DND-41 (cell line): ENCODE data around the gene CDCA7L.

Experiments used
- CTCF ChIP-seq: IDR thresholded peaks from 2 replicates; pipeline ENCODE4 v1.5.1; 2012; ENCODE audit warnings: borderline replicate concordance, low read length, moderate library complexity, mild to moderate bottlenecking; ENCODE audit not compliant: poor library complexity, severe bottlenecking; ENCODE audit errors: extremely low read depth
- EZH2 ChIP-seq: IDR thresholded peaks from 3 replicates; pipeline ENCODE4 v1.6.1; 2012; ENCODE audit warnings: borderline replicate concordance, low read depth, mild to moderate bottlenecking, moderate library complexity, low read length, inconsistent platforms; ENCODE audit not compliant: severe bottlenecking

- TF ChIP-seq CTCF (no peak), EZH2 (no peak)
These were observed 27.5 kb downstream of the CDCA7L start for GRCh38 chr7:21918216-21918615.
